Ascending aorta (tissue), 2 donors: ENCODE data around the gene CCDC190. TPM values are rescaled to one million over a fixed set of nuclear protein-coding genes. Genes with fewer than 3 reads are reported as not detected.
A peak's percentile ranks its signal among the peaks of the same experiment; 100 is the strongest.
"Not testable (repeated sequence)": the region's sequence is repeated elsewhere in the genome, so short reads cannot be mapped to it uniquely, and the experiment has no call there.

Experiments used
- DNase-seq, 2 donors: peaks; one replicate each; pipeline ENCODE4 v3.0.0-alpha.2; 2019; ENCODE audit warnings: low spot score in 2 of 2
- H3K27ac ChIP-seq, 2 donors: fragments of 200-600 bp; sonication (generic); one replicate each; pipeline ENCODE4 v1.5.1; 2016 to 2017; ENCODE audit warnings: mild to moderate bottlenecking in 1 of 2
- H3K27me3 ChIP-seq: fragments of 200-600 bp; sonication (generic); one replicate; pipeline ENCODE4 v1.5.1; 2017
- H3K36me3 ChIP-seq, 2 donors: fragments of 200-600 bp; sonication (generic); one replicate each; pipeline ENCODE4 v1.5.1; 2016
- H3K4me1 ChIP-seq, 2 donors: fragments of 200-600 bp; sonication (generic); one replicate each; pipeline ENCODE4 v1.5.1; 2016 to 2017; ENCODE audit warnings: mild to moderate bottlenecking in 1 of 2
- H3K4me3 ChIP-seq, 2 donors: fragments of 200-600 bp; sonication (generic); one replicate each; pipeline ENCODE4 v1.5.1; 2016 to 2017; ENCODE audit warnings: mild to moderate bottlenecking in 1 of 2
- H3K9me3 ChIP-seq, 2 donors: fragments of 200-600 bp; sonication (generic); one replicate each; pipeline ENCODE4 v1.5.1; 2016
- intact Hi-C: fragments of 100-400 bp; cut with DNase I; formaldehyde crosslinking; loops from one replicate; pipeline ENCODE4 v1.15.1; 2023
- total RNA-seq: library from RNA; depleted of rRNA; stranded (reverse); fragments of >200 nt; gene quantifications from one replicate; pipeline ENCODE4 v1.1.0, GENCODE V29; 2016
- TF ChIP-seq, protein P1 (sequence below), 3 experiments: fragments of 200-600 bp in 2 of 3; fragments of 450-650 bp in 1 of 3; sonication (generic) in 2 of 3; IDR thresholded peaks; one replicate each; pipeline ENCODE4 v1.5.1; 2016 to 2019; ENCODE audit warnings: antibody characterized with exemption in 3 of 3, mild to moderate bottlenecking in 1 of 3, moderate library complexity in 1 of 3

Gene CCDC190
- total RNA-seq, 1 donor from 2014 or later = 1.9 TPM

GRCh38 chr1:162832470-162832869 is 28.5 kb downstream of the CCDC190 start:
- Histone ChIP-seq H3K4me1 (no peaks in the 10 kb centered on the region), H3K36me3 (no peaks in the 10 kb centered on the region), H3K4me3 (no peak overlapping the region), H3K27ac (no peak overlapping the region), H3K27me3 (no peaks in the 10 kb centered on the region), H3K9me3 (no peaks in the 10 kb centered on the region)
- TF ChIP-seq, protein P1, sequence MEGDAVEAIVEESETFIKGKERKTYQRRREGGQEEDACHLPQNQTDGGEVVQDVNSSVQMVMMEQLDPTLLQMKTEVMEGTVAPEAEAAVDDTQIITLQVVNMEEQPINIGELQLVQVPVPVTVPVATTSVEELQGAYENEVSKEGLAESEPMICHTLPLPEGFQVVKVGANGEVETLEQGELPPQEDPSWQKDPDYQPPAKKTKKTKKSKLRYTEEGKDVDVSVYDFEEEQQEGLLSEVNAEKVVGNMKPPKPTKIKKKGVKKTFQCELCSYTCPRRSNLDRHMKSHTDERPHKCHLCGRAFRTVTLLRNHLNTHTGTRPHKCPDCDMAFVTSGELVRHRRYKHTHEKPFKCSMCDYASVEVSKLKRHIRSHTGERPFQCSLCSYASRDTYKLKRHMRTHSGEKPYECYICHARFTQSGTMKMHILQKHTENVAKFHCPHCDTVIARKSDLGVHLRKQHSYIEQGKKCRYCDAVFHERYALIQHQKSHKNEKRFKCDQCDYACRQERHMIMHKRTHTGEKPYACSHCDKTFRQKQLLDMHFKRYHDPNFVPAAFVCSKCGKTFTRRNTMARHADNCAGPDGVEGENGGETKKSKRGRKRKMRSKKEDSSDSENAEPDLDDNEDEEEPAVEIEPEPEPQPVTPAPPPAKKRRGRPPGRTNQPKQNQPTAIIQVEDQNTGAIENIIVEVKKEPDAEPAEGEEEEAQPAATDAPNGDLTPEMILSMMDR (IDR thresholded peaks at IDR 0.05) = no peak
- DNase-seq = no peak
- intact Hi-C loops = no loop called here

DNA sequence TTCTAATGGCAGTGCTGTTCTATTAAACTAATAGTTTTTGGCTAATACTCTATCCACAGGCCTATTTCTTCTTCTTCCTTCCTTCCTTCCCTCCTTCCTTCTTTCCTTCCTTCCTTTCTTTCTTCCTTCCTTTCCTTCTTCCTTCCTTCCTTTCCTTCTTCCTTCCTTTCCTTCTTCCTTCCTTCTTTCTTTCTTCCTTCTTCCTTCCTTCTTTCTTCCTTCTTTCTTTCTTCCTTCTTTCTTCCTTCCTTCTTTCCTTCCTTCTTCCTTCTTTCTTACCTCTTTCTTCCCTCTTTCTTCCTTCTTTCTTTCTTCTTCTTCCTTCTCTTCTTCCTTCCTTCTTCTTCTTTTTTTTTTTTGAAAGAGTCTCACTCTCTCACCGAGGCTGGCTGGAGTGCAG is 31.7 kb downstream of the CCDC190 start:
- Histone ChIP-seq H3K4me1 (no peaks in the 10 kb centered on the region), H3K27me3 (no peaks in the 10 kb centered on the region), H3K9me3 (no peaks in the 10 kb centered on the region), H3K36me3 (no peaks in the 10 kb centered on the region), H3K27ac (no peak overlapping the region), H3K4me3 (no peak overlapping the region)
- TF ChIP-seq, protein P1 (IDR thresholded peaks at IDR 0.05) = no peak
- intact Hi-C loops = no loop called here
- no peak for DNase-seq

DNA sequence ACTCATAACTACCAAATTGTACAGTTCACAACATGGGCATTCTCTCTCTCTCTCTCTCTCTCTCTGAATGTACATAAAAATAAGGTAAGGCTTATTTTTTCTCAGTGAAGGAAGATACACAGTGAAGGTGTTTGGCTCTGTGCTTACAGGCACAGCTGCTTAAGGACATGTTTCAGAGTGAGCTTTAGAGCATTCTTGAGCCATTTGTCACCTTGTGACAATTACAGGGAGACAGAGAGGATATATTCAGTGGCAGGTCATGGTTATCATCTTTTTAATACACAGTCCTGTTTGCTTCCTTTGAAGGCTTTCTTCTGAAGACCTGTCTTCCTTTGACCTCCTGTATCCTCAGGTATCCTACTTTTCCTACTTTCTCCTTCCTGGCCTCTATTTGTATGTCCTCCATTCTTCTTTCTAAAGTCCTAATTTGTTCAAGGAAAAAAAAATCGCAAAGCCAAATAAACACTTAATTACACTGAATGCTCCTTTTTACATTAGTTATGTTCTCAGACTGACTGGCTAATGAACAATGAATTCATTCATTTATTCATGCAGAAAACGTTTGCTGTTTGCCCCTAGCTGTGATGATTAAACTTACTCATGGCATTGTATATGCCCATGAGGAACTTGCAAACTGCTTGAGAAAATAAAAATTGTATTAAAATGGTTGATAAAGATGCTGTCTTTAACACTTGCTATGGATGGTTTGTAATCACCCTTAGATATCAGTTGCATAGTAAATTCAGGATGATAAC is 37.0 kb downstream of the CCDC190 start:
- TF ChIP-seq, protein P1 (IDR thresholded peaks at IDR 0.05) = no peak

GRCh38 chr1:162823231-162823630 is 37.7 kb downstream of the CCDC190 start:
- H3K36me3 ChIP-seq = no peaks in the 10 kb centered on the region
- no peaks in the 10 kb centered on the region for H3K4me1 ChIP-seq
- no peak overlapping the region for H3K27ac ChIP-seq
- no peak for DNase-seq
- H3K4me3 ChIP-seq = no peak overlapping the region
- H3K9me3 ChIP-seq = no peaks in the 10 kb centered on the region
- H3K27me3 ChIP-seq = no peaks in the 10 kb centered on the region
- intact Hi-C loops = no loop called here
- TF ChIP-seq, protein P1 (IDR thresholded peaks at IDR 0.05) = no peak

More for the DNA sequence above, 37.0 kb downstream of the CCDC190 start:
- intact Hi-C loops = no loop called here
- Histone ChIP-seq H3K4me1 (no peaks in the 10 kb centered on the region), H3K27me3 (no peaks in the 10 kb centered on the region), H3K36me3 (no peaks in the 10 kb centered on the region), H3K4me3 (no peak overlapping the region), H3K27ac (no peak overlapping the region), H3K9me3 (no peaks in the 10 kb centered on the region)
- no peak for DNase-seq

GRCh38 chr1:162822391-162823200 is 38.4 kb downstream of the CCDC190 start:
- TF ChIP-seq, protein P1 (IDR thresholded peaks at IDR 0.05) = no peak
- Histone ChIP-seq H3K27ac (no peak overlapping the region), H3K4me1 (no peaks in the 10 kb centered on the region), H3K4me3 (peak overlapping the region; percentile 54 to 67), H3K27me3 (no peaks in the 10 kb centered on the region), H3K36me3 (no peaks in the 10 kb centered on the region), H3K9me3 (no peaks in the 10 kb centered on the region)
- no peak for DNase-seq
- intact Hi-C loops = no loop called here

DNA sequence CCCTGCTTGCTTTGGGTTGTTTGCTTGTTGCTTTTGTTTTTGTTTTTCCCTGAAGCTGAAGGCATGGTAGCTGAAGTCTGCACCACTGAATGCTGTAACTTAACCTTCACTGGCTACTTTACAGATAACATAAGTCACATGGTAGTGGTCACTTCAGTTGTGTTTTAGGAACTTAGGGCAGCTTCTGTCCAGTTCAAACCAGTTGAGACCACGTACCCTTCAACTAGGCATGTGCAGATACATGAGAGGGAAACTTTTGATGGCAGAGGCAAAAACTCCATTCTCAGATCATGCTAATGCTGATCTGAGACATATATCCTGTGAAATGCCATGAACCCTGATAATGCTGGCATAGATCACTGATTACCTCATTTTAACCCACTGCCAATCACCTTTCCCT is 42.3 kb downstream of the CCDC190 start:
- H3K36me3 ChIP-seq, H3K27ac ChIP-seq, H3K4me3 ChIP-seq, DNase-seq, H3K9me3 ChIP-seq, H3K27me3 ChIP-seq, intact Hi-C loops, H3K4me1 ChIP-seq: not testable (repeated sequence)

DNA sequence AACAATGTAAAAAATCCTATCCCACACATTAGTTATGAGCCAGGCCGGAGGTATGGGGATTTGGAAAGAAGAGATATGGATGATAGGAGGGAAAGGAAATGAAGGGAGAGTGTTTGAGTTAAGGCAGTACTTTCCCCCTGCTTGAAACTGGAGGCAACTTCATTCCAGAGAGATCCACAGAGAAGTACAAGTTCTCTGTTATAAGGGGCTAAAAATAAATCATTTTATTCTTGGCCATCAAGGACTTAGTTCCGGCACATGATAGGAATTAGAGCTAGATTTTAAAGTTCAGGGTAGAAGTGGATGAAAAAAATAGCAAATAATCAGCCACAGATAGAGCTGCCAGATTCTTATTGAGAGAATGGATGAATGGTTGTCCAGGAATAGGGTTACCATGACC is 42.8 kb downstream of the CCDC190 start:
- H3K9me3 ChIP-seq, H3K36me3 ChIP-seq, H3K27ac ChIP-seq, H3K4me3 ChIP-seq, H3K27me3 ChIP-seq, intact Hi-C loops, H3K4me1 ChIP-seq, DNase-seq: not testable (repeated sequence)

DNA sequence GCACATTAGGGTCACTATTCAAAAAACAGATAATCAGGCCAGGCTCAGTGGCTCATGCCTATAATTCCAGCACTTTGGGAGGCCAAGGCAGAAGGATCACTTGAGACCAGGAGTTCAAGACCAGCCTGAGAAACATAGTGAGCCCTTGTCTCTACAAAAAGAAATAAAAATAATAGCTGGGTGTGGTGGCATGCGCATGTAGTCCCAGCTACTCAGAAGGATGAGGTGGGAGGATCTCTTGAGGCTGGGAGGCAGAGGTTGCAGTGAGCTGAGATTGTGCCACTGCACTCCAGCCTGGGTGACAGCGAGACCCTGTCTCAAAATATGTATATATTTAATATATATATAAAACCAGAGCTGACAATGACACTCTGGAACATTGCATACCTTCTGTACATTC is 48.6 kb downstream of the CCDC190 start:
- H3K4me1 ChIP-seq, DNase-seq, H3K4me3 ChIP-seq, H3K9me3 ChIP-seq, H3K27ac ChIP-seq, H3K27me3 ChIP-seq, intact Hi-C loops, H3K36me3 ChIP-seq: not testable (repeated sequence)

GRCh38 chr1:162807503-162807902 is 53.5 kb downstream of the CCDC190 start:
- intact Hi-C loops, H3K4me3 ChIP-seq, H3K9me3 ChIP-seq, H3K27me3 ChIP-seq, H3K27ac ChIP-seq, H3K4me1 ChIP-seq, DNase-seq: not testable (repeated sequence)
- H3K36me3 ChIP-seq = peaks cover 9 to 24% of the 10 kb centered on the region in 2 donors
